Adrenal gland (tissue), 5 donors: ENCODE measurements around the gene CDH18.

ENCODE experiments used
- POLR2A ChIP-seq, 2 donors: fragments of 450-650 bp; IDR thresholded peaks; one replicate each; pipeline ENCODE4 v1.6.1; 2017; ENCODE audit warnings: antibody characterized with exemption in 2 of 2, mild to moderate bottlenecking in 2 of 2, moderate library complexity in 1 of 2
- TF ChIP-seq, protein P1 (sequence below), 6 experiments: fragments of 450-650 bp in 4 of 6; fragments of 200-600 bp in 2 of 6; sonication (generic) in 1 of 6; IDR thresholded peaks; 1 replicate in 5 of 6; 2 replicates in 1 of 6; pipeline versions ENCODE4 v1.5.1 to v1.8.0; 2016 to 2021; ENCODE audit warnings: antibody characterized with exemption in 6 of 6, mild to moderate bottlenecking in 2 of 6, moderate library complexity in 1 of 6
- donor health status: DM: no; HTN: no; CAD: no.

DNA sequence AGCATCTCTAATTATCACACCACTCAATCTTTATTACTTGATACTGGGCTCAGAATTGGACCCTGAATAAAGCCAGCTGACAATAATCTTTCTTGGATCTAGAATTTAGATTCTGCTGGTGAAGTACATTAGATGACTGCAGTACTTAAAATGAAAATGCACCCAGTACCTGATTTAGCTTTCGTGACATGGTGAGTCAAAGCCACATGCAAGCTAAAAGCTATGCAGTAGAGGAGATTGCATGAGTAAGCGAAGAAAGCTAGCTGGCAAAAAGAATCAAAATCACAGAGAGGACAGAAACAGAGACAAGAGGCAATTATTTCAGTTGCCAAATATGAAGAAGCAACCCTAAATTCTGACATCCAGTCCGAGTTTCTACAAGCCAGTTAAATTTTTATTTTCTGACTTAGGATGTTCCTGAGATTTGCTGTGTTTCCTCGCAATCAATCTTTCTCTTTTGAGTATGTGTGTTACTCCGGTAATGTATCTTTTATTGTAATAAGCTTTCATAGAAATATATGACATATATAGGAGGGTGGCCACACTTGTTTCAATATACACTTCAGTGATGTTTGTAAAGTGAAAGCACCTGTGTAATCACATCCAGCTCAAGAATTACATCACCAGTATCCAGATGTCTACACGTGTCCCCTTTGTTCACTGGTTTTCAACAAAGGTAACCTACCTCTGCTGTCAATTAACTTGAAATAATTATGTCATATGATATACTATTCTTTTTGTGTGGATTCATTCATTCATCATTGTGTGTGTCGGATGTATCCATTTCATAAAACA lies 101.7 kb downstream of the CDH18 start:
- TF ChIP-seq, protein P1, sequence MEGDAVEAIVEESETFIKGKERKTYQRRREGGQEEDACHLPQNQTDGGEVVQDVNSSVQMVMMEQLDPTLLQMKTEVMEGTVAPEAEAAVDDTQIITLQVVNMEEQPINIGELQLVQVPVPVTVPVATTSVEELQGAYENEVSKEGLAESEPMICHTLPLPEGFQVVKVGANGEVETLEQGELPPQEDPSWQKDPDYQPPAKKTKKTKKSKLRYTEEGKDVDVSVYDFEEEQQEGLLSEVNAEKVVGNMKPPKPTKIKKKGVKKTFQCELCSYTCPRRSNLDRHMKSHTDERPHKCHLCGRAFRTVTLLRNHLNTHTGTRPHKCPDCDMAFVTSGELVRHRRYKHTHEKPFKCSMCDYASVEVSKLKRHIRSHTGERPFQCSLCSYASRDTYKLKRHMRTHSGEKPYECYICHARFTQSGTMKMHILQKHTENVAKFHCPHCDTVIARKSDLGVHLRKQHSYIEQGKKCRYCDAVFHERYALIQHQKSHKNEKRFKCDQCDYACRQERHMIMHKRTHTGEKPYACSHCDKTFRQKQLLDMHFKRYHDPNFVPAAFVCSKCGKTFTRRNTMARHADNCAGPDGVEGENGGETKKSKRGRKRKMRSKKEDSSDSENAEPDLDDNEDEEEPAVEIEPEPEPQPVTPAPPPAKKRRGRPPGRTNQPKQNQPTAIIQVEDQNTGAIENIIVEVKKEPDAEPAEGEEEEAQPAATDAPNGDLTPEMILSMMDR (IDR thresholded peaks at IDR 0.05): no peak
- TF ChIP-seq POLR2A (IDR thresholded peaks at IDR 0.05): no peak
